HUES48 (cell line): ENCODE results near the gene ERGIC3.

Experiments used
- H3K27ac ChIP-seq: one replicate; pipeline ENCODE4 v1.7.0; 2013; ENCODE audit warnings: low read depth, low read length, inconsistent platforms
- H3K27me3 ChIP-seq: 2 replicates; pipeline ENCODE4 v1.6.1; 2013; ENCODE audit warnings: mild to moderate bottlenecking, low read length; ENCODE audit not compliant: control insufficient read depth, insufficient read depth
- H3K36me3 ChIP-seq: 2 replicates; pipeline ENCODE4 v1.6.1; 2013; ENCODE audit warnings: low read length; ENCODE audit not compliant: control insufficient read depth, insufficient read depth
- H3K4me1 ChIP-seq: 2 replicates; pipeline ENCODE4 v1.6.1; 2013; ENCODE audit warnings: mild to moderate bottlenecking, low read length; ENCODE audit not compliant: control insufficient read depth, insufficient read depth
- H3K4me3 ChIP-seq: 2 replicates; pipeline ENCODE4 v1.5.1; 2013; ENCODE audit warnings: mild to moderate bottlenecking, low read depth, low read length
- H3K9ac ChIP-seq: 2 replicates; pipeline ENCODE4 v1.6.1; 2013; ENCODE audit warnings: mild to moderate bottlenecking, low read depth, low read length, moderate library complexity
- H3K9me3 ChIP-seq: 2 replicates; pipeline ENCODE4 v1.6.1; 2013; ENCODE audit warnings: low read length; ENCODE audit not compliant: control insufficient read depth, insufficient read depth

Gene ERGIC3

DNA sequence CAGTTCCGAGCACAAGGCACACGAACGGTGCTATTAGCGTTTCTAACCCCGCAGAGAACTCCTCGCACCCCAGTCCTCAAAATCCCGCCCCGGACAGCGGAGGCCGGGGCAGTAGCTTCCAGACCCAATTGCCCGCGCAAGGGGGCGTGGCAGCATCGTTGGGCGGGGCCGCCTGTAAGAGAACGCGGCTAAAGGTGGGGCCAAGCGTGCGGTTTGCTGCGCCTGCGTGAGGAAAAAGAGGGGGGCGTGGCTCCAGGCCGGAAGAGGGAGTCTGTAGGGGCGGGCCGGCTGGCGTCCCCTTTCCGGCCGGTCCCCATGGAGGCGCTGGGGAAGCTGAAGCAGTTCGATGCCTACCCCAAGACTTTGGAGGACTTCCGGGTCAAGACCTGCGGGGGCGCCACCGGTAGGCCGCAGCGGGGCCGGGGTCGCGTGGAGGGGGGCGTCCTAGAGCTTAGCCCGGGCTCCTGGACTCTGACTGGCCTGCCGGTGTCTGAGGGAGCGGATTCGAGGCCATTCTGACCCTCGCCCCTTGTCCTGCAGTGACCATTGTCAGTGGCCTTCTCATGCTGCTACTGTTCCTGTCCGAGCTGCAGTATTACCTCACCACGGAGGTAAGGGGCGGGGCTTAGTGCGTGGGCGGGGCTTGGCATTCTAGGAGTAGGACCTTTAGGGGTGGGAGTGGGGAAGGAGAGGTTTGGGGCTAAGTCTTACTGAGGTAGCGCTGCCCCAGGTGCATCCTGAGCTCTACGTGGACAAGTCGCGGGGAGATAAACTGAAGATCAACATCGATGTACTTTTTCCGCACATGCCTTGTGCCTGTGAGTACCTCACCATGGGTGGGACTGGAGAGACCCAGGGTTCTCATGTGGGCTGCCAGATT lies at the start of gene ERGIC3:
TSS of gene ERGIC3 (plus strand) at position 296 of the 880 bp plus-strand sequence. CDS start at position 316, 20 bp downstream.
- Histone ChIP-seq H3K27ac (peak within 1 kb of the TSS; percentile 99), H3K4me3 (peak within 1 kb of the TSS; percentile 85), H3K27me3 (no peaks in the 10 kb centered on the region), H3K9me3 (no peaks in the 10 kb centered on the region), H3K9ac (peak within 1 kb of the TSS; percentile 90), H3K36me3 (peaks cover 29% of the 10 kb centered on the region), H3K4me1 (peaks cover 7% of the 10 kb centered on the region; the same call in 1 of the 2 replicates)

DNA sequence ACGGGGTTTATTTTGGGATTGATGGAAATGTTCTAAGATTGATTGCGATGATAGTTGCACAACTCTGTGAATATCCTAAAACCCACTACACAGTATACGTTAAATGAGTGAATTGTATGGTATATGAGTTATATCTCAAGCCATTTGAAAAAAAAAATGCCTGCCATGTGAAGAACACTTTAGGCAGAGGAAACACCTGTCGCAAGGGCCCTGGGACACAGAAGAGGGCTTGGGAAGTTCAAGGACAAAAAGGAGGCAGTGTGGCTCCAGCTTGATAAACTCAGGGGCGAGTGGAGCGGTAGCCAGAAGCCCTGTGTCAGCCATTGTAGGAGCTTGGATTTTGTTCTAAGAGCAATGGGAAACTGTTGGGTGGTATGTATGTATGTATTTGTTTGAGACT lies 49.5 kb upstream of the ERGIC3 start:
- Histone ChIP-seq H3K27ac (no peak overlapping the region), H3K4me3 (no peak overlapping the region), H3K36me3 (peaks cover 90% of the 10 kb centered on the region), H3K9me3 (no peaks in the 10 kb centered on the region), H3K4me1 (no peaks in the 10 kb centered on the region), H3K9ac (no peak overlapping the region), H3K27me3 (no peaks in the 10 kb centered on the region)

DNA sequence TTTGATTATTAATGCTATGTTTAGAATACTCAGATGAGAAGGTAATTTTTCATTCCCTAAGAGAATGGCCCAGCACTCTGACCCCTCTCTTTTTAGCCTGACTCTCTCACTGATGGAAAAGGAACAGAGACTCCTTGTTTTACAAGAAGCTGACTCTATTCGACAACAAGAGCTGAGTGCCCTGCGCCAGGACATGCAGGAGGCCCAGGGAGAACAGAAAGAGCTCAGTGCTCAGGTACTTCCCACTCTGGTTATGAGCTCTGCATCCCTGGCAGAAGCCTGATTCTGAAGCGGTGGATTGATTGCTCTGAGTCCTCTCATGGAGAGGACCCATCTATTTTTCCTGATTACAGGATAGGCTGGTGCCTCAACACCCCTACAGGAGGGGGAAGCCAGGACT lies 45.4 kb upstream of the ERGIC3 start:
- Histone ChIP-seq H3K27ac (no peak overlapping the region), H3K9ac (no peak overlapping the region), H3K36me3 (peaks cover 96% of the 10 kb centered on the region), H3K4me3 (no peak overlapping the region), H3K9me3 (no peaks in the 10 kb centered on the region), H3K27me3 (no peaks in the 10 kb centered on the region), H3K4me1 (no peaks in the 10 kb centered on the region)

DNA sequence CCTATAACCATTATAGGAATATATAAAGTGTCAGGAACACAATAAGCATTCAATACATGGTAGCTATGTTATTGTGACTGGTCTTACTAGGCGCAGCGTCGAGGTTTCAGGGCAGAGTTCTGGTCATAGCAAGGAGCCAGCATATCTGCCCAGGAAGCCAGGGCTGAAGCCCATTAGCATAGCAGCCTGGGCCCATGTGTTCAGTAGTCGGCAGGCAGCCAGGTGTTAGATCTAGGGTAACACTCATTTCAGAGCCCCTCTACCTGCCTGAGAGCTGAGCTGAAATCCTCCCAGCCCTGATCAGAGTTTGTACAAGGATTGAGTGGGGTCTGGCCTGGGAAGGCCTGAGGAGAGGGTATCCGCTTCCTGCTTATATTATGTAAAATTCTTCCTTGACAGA lies 44.6 kb upstream of the ERGIC3 start:
- Histone ChIP-seq H3K36me3 (peaks cover 98% of the 10 kb centered on the region), H3K9me3 (no peaks in the 10 kb centered on the region), H3K9ac (no peak overlapping the region), H3K27me3 (no peaks in the 10 kb centered on the region), H3K4me1 (no peaks in the 10 kb centered on the region), H3K4me3 (no peak overlapping the region), H3K27ac (no peak overlapping the region)

DNA sequence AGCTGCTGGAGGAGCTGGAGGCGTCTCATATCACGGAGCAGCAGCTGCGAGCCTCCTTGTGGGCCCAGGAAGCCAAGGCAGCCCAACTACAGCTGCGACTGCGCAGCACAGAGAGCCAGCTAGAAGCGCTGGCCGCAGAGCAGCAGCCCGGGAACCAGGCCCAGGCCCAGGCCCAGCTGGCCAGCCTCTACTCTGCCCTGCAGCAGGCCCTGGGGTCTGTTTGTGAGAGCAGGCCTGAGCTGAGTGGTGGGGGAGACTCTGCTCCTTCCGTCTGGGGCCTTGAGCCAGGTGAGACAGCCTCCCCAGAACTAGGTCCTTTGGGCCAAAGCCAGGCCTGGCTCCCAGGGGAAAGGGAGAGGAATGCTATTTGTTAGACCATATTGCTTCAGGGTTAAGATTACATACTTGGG lies 44.1 kb upstream of the ERGIC3 start:
- no peaks in the 10 kb centered on the region for H3K27me3 ChIP-seq

DNA sequence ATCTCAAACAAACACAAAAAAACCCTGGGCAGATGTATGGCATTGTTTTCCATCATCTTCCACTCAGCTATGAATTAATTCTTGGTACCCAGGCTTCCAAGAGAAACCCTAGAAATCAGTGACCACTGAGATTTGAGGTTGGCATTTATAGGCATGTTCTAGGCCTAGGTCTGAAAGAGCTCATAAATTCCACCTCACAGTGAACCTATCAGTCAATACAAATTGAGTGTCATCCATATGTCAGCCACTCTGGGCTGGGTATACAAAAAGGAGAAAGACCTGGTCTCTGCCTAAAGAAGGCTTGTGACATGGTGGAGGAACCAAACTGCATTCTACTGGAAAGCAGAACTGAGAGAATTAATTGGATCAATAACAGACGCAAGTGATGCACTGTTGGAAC lies 42.6 kb upstream of the ERGIC3 start:
- Histone ChIP-seq H3K27me3 (no peaks in the 10 kb centered on the region), H3K4me3 (no peak overlapping the region), H3K36me3 (peaks cover 98% of the 10 kb centered on the region), H3K4me1 (no peaks in the 10 kb centered on the region), H3K9me3 (no peaks in the 10 kb centered on the region), H3K9ac (no peak overlapping the region), H3K27ac (no peak overlapping the region)

More for the DNA sequence above, 44.1 kb upstream of the ERGIC3 start:
- Histone ChIP-seq H3K4me3 (no peak overlapping the region), H3K36me3 (peaks cover 98% of the 10 kb centered on the region), H3K9ac (no peak overlapping the region), H3K9me3 (no peaks in the 10 kb centered on the region), H3K27ac (no peak overlapping the region), H3K4me1 (no peaks in the 10 kb centered on the region)

DNA sequence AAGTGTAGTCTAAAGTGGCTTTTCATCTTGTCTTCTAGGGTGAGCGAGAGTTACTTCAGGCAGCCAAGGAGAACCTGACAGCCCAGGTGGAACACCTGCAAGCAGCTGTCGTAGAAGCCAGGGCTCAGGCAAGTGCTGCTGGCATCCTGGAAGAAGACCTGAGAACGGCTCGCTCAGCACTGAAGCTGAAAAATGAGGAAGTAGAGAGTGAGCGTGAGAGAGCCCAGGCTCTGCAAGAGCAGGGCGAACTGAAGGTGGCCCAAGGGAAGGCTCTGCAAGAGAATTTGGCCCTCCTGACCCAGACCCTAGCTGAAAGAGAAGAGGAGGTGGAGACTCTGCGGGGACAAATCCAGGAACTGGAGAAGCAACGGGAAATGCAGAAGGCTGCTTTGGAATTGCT lies 39.5 kb upstream of the ERGIC3 start:
- Histone ChIP-seq H3K9ac (no peak overlapping the region), H3K4me1 (no peaks in the 10 kb centered on the region), H3K27me3 (no peaks in the 10 kb centered on the region), H3K4me3 (no peak overlapping the region), H3K27ac (no peak overlapping the region), H3K9me3 (no peaks in the 10 kb centered on the region), H3K36me3 (peaks cover 95% of the 10 kb centered on the region)

DNA sequence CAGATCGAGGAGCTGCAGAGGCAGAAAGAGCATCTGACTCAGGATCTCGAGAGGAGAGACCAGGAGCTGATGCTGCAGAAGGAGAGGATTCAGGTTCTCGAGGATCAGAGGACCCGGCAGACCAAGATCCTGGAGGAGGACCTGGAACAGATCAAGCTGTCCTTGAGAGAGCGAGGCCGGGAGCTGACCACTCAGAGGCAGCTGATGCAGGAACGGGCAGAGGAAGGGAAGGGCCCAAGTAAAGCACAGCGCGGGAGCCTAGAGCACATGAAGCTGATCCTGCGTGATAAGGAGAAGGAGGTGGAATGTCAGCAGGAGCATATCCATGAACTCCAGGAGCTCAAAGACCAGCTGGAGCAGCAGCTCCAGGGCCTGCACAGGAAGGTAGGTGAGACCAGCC lies 38.6 kb upstream of the ERGIC3 start:
- Histone ChIP-seq H3K9me3 (no peaks in the 10 kb centered on the region), H3K9ac (no peak overlapping the region), H3K27ac (no peak overlapping the region), H3K4me1 (no peaks in the 10 kb centered on the region), H3K36me3 (peaks cover 95% of the 10 kb centered on the region), H3K27me3 (no peaks in the 10 kb centered on the region), H3K4me3 (no peak overlapping the region)

DNA sequence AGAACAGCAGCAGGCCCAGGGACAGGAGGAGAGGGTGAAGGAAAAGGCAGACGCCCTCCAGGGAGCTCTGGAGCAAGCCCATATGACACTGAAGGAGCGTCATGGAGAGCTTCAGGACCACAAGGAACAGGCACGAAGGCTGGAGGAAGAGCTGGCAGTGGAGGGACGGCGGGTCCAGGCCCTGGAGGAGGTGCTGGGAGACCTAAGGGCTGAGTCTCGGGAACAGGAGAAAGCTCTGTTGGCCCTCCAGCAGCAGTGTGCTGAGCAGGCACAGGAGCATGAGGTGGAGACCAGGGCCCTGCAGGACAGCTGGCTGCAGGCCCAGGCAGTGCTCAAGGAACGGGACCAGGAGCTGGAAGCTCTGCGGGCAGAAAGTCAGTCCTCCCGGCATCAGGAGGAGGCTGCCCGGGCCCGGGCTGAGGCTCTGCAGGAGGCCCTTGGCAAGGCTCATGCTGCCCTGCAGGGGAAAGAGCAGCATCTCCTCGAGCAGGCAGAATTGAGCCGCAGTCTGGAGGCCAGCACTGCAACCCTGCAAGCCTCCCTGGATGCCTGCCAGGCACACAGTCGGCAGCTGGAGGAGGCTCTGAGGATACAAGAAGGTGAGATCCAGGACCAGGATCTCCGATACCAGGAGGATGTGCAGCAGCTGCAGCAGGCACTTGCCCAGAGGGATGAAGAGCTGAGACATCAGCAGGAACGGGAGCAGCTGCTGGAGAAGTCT lies 37.9 kb upstream of the ERGIC3 start:
- no peak overlapping the region for H3K9ac ChIP-seq

DNA sequence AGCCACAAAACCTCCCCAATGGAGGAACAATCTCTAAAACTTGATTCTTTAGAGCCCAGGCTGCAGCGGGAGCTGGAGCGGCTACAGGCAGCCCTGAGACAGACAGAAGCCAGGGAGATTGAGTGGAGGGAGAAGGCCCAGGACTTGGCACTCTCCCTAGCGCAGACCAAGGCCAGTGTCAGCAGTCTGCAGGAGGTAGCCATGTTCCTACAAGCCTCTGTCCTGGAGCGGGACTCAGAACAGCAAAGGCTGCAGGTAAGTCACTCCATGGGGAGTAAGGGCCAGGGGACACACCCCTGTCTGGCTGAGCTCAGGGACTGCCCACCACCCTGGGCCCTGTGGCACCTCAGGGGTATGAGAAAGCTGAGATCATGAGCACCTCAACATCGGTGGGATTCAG lies 37.1 kb upstream of the ERGIC3 start:
- peaks cover 94% of the 10 kb centered on the region for H3K36me3 ChIP-seq
- H3K4me3 ChIP-seq, result no peak overlapping the region
- no peaks in the 10 kb centered on the region for H3K4me1 ChIP-seq
- H3K9me3 ChIP-seq, result no peaks in the 10 kb centered on the region
- H3K9ac ChIP-seq, result no peak overlapping the region
- no peaks in the 10 kb centered on the region for H3K27me3 ChIP-seq
- no peak overlapping the region for H3K27ac ChIP-seq

More for the DNA sequence above, 37.9 kb upstream of the ERGIC3 start:
- Histone ChIP-seq H3K27ac (no peak overlapping the region), H3K4me3 (no peak overlapping the region), H3K9me3 (no peaks in the 10 kb centered on the region), H3K27me3 (no peaks in the 10 kb centered on the region), H3K4me1 (no peaks in the 10 kb centered on the region), H3K36me3 (peaks cover 94% of the 10 kb centered on the region)

DNA sequence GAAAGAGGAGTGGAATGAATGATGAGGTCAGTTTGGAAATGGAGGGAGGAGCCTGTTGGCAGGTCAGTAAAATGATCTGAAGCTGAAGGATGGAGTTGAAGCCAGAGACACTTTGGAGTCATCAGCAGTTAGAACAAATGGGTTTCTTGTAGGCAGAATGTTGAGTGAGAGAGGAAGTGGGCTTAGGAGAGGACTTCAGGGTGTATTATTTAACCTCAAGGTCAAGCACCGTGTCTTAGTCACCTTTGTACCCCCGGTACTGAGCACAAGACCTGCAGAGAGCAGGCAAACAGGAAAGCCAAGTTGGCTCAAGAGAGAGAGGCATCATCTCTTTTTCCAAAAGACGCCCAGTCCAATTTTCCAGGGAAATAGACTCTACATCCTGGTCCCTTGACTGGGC lies 35.7 kb upstream of the ERGIC3 start:
- no peak overlapping the region for H3K4me3 ChIP-seq
- H3K9ac ChIP-seq, result no peak overlapping the region
- H3K4me1 ChIP-seq, result no peaks in the 10 kb centered on the region
- no peaks in the 10 kb centered on the region for H3K9me3 ChIP-seq
- H3K27me3 ChIP-seq, result no peaks in the 10 kb centered on the region
- H3K27ac ChIP-seq, result no peak overlapping the region
- H3K36me3 ChIP-seq, result peaks cover 94% of the 10 kb centered on the region
